PC-9 (cell line): Measurements from ENCODE around the gene ANK2. TPM values are rescaled to one million over a fixed set of nuclear protein-coding genes. Genes with fewer than 3 reads are reported as not detected.
A peak's percentile ranks its signal among the peaks of the same experiment; 100 is the strongest.

Experiments used
- Bru-seq: library from RNA; stranded (reverse); fragments of 400-500 nt; gene quantifications from one replicate; lab custom pipeline; 2021; lab: Mats Ljungman, UMichigan
- BruChase-seq, 2 experiments: library from RNA; stranded (reverse); fragments of 400-500 nt; gene quantifications; one replicate each; lab custom pipeline; 2021; lab: Mats Ljungman, UMichigan
- BruUV-seq: library from RNA; stranded (reverse); fragments of 400-500 nt; replicated peaks from 2 replicates; lab custom pipeline; 2021; lab: Mats Ljungman, UMichigan
- CTCF ChIA-PET: fragments of 300-600 bp; sonication (Branson Sonifier 250); formaldehyde crosslinking; loops from one replicate; lab custom pipeline; 2022; ENCODE audit warnings: antibody characterized with exemption; lab: Charles Lee
- POLR2A ChIA-PET: fragments of 300-600 bp; sonication (Branson Sonifier 250); formaldehyde crosslinking; loops from one replicate; lab custom pipeline; 2022; ENCODE audit warnings: antibody characterized with exemption; ENCODE audit not compliant: unreplicated experiment; lab: Charles Lee
- DNase-seq, 2 experiments: peaks; one replicate each; pipeline versions ENCODE4 v3.0.0 to v3.0.0-alpha.2; 2015 to 2022; ENCODE audit warnings: mixed read lengths in 1 of 2
- H2AFZ ChIP-seq: fragments of 200-600 bp; sonication (generic); 2 replicates; pipeline ENCODE4 v1.8.1; 2017; ENCODE audit warnings: antibody characterized with exemption
- H3F3A ChIP-seq: fragments of 200-600 bp; sonication (generic); 2 replicates; pipeline ENCODE4 v1.8.1; 2017; ENCODE audit warnings: antibody characterized with exemption, mild to moderate bottlenecking, low read depth; ENCODE audit not compliant: insufficient read depth
- H3K27ac ChIP-seq: fragments of 200-600 bp; sonication (generic); 2 replicates; pipeline ENCODE4 v1.6.1; 2016; ENCODE audit warnings: mixed run types
- H3K27me3 ChIP-seq: fragments of 200-600 bp; sonication (generic); 2 replicates; pipeline ENCODE4 v1.6.1; 2016; ENCODE audit warnings: low read depth, mixed run types; ENCODE audit not compliant: insufficient read depth
- H3K36me3 ChIP-seq: fragments of 200-600 bp; sonication (generic); 2 replicates; pipeline ENCODE4 v1.6.1; 2016; ENCODE audit warnings: low read depth, mixed run types
- H3K4me1 ChIP-seq: fragments of 200-600 bp; sonication (generic); replicated peaks from 2 replicates; pipeline ENCODE4 v1.6.1; 2016; ENCODE audit warnings: mixed run types; ENCODE audit not compliant: insufficient read depth
- H3K4me2 ChIP-seq: fragments of 200-600 bp; sonication (generic); 2 replicates; pipeline ENCODE4 v1.6.1; 2017; ENCODE audit warnings: mixed run types
- H3K4me3 ChIP-seq: fragments of 200-600 bp; sonication (generic); 2 replicates; pipeline ENCODE4 v1.6.1; 2016; ENCODE audit warnings: mixed run types
- H3K79me2 ChIP-seq: fragments of 200-600 bp; sonication (generic); 2 replicates; pipeline ENCODE4 v1.6.1; 2017; ENCODE audit warnings: low read depth, mixed run types
- H3K9me2 ChIP-seq: fragments of 200-600 bp; sonication (generic); 2 replicates; pipeline ENCODE4 v1.8.1; 2017; ENCODE audit warnings: mild to moderate bottlenecking; ENCODE audit not compliant: insufficient read depth
- H3K9me3 ChIP-seq: fragments of 200-600 bp; sonication (generic); 2 replicates; pipeline ENCODE4 v1.8.1; 2016; ENCODE audit warnings: low read depth; ENCODE audit not compliant: insufficient read depth
- H4K20me1 ChIP-seq: fragments of 200-600 bp; sonication (generic); 2 replicates; pipeline ENCODE4 v1.8.1; 2017; ENCODE audit not compliant: insufficient read depth
- EZH2 ChIP-seq: fragments of 200-600 bp; sonication (generic); IDR thresholded peaks from 2 replicates; pipeline ENCODE4 v1.8.0; 2017; ENCODE audit warnings: antibody characterized with exemption, low read depth
- intact Hi-C: fragments of 100-400 bp; cut with micrococcal nuclease; formaldehyde crosslinking; loops from one replicate; pipeline ENCODE4 v1.10.0; 2022; ENCODE audit not compliant: unreplicated experiment
- long read RNA-seq: library from polyadenylated mRNA; stranded (forward); transcript quantifications from one replicate; pipeline ENCODE4 v2.0.0, GENCODE V29; 2022
- total RNA-seq: library from RNA; stranded (reverse); gene quantifications from 2 replicates; pipeline ENCODE4 v1.2.3, GENCODE V29; 2021
- TF ChIP-seq, protein P1 (sequence below): fragments of 200-600 bp; sonication (generic); conservative IDR thresholded peaks from 2 replicates; pipeline ENCODE4 v1.6.1; 2017; ENCODE audit warnings: mixed run types, antibody characterized with exemption, mild to moderate bottlenecking, moderate library complexity

Gene ANK2
- total RNA-seq = 0.61 and 1.6 TPM in 2 replicates
- percentile 23 among the genes with signal in this experiment for Bru-seq, nascent RNA
- percentile 26 among the genes with signal in this experiment for BruChase-seq, experiment 1, labeled RNA remaining after a 2-hour chase
- percentile 18 among the genes with signal in this experiment for BruChase-seq, experiment 2, labeled RNA remaining after a 6-hour chase
- long read RNA-seq = 0 reads

DNA sequence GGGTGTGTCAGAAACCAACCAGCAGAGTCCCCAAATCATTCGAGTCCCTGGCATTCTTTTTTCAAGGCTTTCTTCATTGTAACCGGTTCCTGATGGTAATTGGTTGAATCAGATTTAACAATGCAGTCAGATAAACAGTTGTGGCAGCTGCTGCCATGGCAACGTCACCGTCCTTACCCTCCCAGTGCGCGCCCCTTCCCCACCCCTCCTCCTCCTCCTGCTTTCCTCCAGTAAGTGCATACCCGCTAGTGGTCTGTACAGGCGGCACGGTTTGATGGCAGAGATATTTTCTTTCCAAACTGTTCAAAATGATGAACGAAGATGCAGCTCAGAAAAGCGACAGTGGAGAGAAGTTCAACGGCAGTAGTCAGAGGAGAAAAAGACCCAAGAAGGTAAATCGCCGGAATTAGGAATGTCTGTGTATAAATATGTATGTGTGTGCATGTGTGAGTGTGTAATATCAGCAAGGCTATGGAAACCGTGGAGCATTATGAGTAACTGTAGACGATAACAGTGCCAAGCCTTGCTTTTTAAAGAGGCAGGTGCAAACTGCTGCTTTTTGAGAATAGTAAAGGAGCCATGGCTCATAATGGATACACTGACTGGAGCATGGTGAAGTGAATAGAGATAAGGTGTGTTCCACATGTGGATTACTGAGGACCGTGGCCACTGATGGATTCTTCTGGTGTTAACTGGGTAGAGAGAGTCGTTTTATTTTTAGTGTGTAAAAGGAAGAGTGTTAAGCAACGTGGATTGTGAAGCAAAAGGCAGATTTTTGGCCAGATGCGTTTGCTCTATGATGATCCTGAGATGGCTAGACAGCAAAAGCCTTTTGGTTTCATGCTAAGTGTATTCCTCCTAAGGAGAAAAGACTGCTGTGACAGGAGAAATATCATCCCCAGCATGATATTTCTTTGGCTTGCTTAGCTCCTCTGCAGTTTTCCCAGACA is at the start of gene ANK2:
Gene ANK2 (plus strand): TSS at position 233 of the 950 bp plus-strand sequence. CDS start 76 bp downstream, at position 309.
- no peak for TF ChIP-seq EZH2
- TF ChIP-seq, protein P1, sequence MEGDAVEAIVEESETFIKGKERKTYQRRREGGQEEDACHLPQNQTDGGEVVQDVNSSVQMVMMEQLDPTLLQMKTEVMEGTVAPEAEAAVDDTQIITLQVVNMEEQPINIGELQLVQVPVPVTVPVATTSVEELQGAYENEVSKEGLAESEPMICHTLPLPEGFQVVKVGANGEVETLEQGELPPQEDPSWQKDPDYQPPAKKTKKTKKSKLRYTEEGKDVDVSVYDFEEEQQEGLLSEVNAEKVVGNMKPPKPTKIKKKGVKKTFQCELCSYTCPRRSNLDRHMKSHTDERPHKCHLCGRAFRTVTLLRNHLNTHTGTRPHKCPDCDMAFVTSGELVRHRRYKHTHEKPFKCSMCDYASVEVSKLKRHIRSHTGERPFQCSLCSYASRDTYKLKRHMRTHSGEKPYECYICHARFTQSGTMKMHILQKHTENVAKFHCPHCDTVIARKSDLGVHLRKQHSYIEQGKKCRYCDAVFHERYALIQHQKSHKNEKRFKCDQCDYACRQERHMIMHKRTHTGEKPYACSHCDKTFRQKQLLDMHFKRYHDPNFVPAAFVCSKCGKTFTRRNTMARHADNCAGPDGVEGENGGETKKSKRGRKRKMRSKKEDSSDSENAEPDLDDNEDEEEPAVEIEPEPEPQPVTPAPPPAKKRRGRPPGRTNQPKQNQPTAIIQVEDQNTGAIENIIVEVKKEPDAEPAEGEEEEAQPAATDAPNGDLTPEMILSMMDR = no peak
- CTCF ChIA-PET = no interaction called here
- BruUV-seq = no TSS peak
- POLR2A ChIA-PET = no interaction called here
- Histone ChIP-seq H3K4me2 (no peak within 1 kb of the TSS), H3K36me3 (no peaks in the 10 kb centered on the region), H3K27me3 (no peaks in the 10 kb centered on the region), H3K4me3 (no peak within 1 kb of the TSS), H3K9me2 (no peaks in the 10 kb centered on the region), H3K9me3 (no peaks in the 10 kb centered on the region), H2AFZ (no peak within 1 kb of the TSS), H4K20me1 (no peaks in the 10 kb centered on the region), H3K27ac (no peak within 1 kb of the TSS), H3K4me1 (no peaks in the 10 kb centered on the region), H3K79me2 (no peaks in the 10 kb centered on the region), H3F3A (no peaks in the 10 kb centered on the region)
- intact Hi-C loops = no loop called here
- DNase-seq = no peak

- Histone ChIP-seq H3K4me1 (no peaks in the 10 kb centered on the region), H3K27ac (no peak overlapping the region), H2AFZ (no peak overlapping the region), H3K4me3 (no peak overlapping the region), H3K4me2 (no peak overlapping the region), H4K20me1 (no peaks in the 10 kb centered on the region), H3K9me3 (no peaks in the 10 kb centered on the region), H3K36me3 (no peaks in the 10 kb centered on the region), H3K9me2 (no peaks in the 10 kb centered on the region), H3K27me3 (no peaks in the 10 kb centered on the region), H3F3A (no peaks in the 10 kb centered on the region), H3K79me2 (no peaks in the 10 kb centered on the region)
- BruUV-seq = no TSS peak
- ChIA-PET CTCF (no interaction called here), POLR2A (no interaction called here)
- intact Hi-C loops = no loop called here
- TF ChIP-seq, protein P1 = no peak
- no peak for TF ChIP-seq EZH2
- no peak for DNase-seq
These were observed 45.6 kb upstream of the ANK2 start for GRCh38 chr4:113003841-113004240.

DNA sequence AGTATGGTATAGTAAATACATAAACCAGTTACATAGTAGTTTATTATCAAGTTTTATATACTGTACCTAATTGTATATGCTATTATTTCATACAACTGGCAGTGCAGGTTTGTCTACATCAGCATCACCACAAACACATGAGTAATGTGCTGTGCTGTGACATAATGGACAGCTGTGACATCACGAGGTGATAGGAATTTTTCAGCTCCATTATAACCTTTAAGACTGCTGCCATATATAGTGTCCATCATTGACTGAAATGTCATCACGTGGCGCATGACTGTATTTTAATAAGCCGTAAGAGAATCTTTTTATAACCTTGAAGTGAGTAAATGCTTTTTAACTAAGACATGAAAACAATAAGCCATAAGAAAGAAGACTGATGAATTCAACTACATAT is 44.8 kb upstream of the ANK2 start:
- intact Hi-C loops = no loop called here
- Histone ChIP-seq H3K4me2 (no peak overlapping the region), H3K27ac (no peak overlapping the region), H3K79me2 (no peaks in the 10 kb centered on the region), H3K36me3 (no peaks in the 10 kb centered on the region), H3F3A (no peaks in the 10 kb centered on the region), H3K27me3 (no peaks in the 10 kb centered on the region), H3K9me2 (no peaks in the 10 kb centered on the region), H3K4me1 (no peaks in the 10 kb centered on the region), H3K9me3 (no peaks in the 10 kb centered on the region), H2AFZ (no peak overlapping the region), H4K20me1 (no peaks in the 10 kb centered on the region), H3K4me3 (no peak overlapping the region)
- CTCF ChIA-PET = interaction anchor here (0.6 kb wide), 1 partner anchor 89 kb away, joined by 4 read pairs; no protein-coding TSS in a partner anchor
- no peak for TF ChIP-seq EZH2
- TF ChIP-seq, protein P1 = no peak
- no TSS peak for BruUV-seq
- no peak for DNase-seq
- POLR2A ChIA-PET = no interaction called here
